ENCODE data around the gene FERMT1. TPM values are rescaled to one million over a fixed set of nuclear protein-coding genes. Genes with fewer than 3 reads are reported as not detected.

The FERMT1 gene
- total RNA-seq, 1 donor from 2014 or later, result 1.4 TPM

- TF ChIP-seq CTCF (IDR thresholded peaks at IDR 0.05), result no peak
- ATAC-seq, result no peak
- no peak for DNase-seq
- no peak overlapping the region for H3K27ac ChIP-seq
- no peaks in the 10 kb centered on the region for H3K4me1 ChIP-seq
- intact Hi-C loops (cut with DNase I), result no loop called here
- H3K36me3 ChIP-seq, result no peaks in the 10 kb centered on the region
- H3K27me3 ChIP-seq (ENCODE audit: low read depth), result peaks cover 6% of the 10 kb centered on the region
- peaks cover 2% of the 10 kb centered on the region for H3K9me3 ChIP-seq
- H3K4me3 ChIP-seq, result no peak overlapping the region
Measured at GRCh38 chr20:6140947-6141346, 18.1 kb upstream of the FERMT1 start.

- H3K27ac ChIP-seq, result no peak overlapping the region
- ATAC-seq (no peak), DNase-seq (no peak)
- H3K4me3 ChIP-seq, result no peak overlapping the region
- no peaks in the 10 kb centered on the region for H3K4me1 ChIP-seq
- peaks cover 6% of the 10 kb centered on the region for H3K27me3 ChIP-seq (ENCODE audit: low read depth)
- TF ChIP-seq CTCF (IDR thresholded peaks at IDR 0.05), result no peak
- H3K9me3 ChIP-seq, result no peaks in the 10 kb centered on the region
- intact Hi-C loops (cut with DNase I), result no loop called here
- no peaks in the 10 kb centered on the region for H3K36me3 ChIP-seq
Measured at GRCh38 chr20:6135347-6135746, 12.5 kb upstream of the FERMT1 start.

- ATAC-seq, result no peak
- no peak overlapping the region for H3K4me3 ChIP-seq
- no peak for TF ChIP-seq CTCF (IDR thresholded peaks at IDR 0.05)
- no peaks in the 10 kb centered on the region for H3K9me3 ChIP-seq
- DNase-seq, result no peak
- H3K27ac ChIP-seq, result no peak overlapping the region
- no peaks in the 10 kb centered on the region for H3K4me1 ChIP-seq
- no peaks in the 10 kb centered on the region for H3K36me3 ChIP-seq
- intact Hi-C loops (cut with DNase I), result no loop called here
- H3K27me3 ChIP-seq (ENCODE audit: low read depth), result peaks cover 6% of the 10 kb centered on the region
Measured at GRCh38 chr20:6134592-6134991, 11.8 kb upstream of the FERMT1 start.

DNA sequence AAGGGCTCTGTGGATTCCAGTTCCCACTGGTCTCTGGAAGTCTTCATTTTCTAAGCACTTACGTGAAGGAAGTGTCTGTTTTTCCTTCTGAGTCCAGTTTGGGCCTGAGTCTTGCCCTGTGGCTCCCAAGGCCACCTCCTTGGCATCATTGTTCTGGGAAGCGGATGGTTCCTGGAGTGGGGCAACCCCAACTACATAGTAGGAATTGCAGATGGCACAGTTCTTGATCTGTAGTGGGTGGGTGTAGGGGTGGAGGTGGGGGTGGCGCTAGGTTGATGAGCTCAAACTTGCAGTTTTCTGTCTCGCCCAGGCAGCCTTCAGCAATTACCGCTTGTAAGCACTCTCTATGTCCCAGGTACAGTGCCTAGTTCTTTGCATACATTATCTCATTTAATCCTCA lies 7.2 kb upstream of the FERMT1 start:
- no peak for TF ChIP-seq CTCF (IDR thresholded peaks at IDR 0.05)
- Histone ChIP-seq H3K27ac (no peak overlapping the region), H3K36me3 (no peaks in the 10 kb centered on the region), H3K4me1 (no peaks in the 10 kb centered on the region), H3K27me3 (ENCODE audit: low read depth) (no peaks in the 10 kb centered on the region), H3K4me3 (no peak overlapping the region), H3K9me3 (no peaks in the 10 kb centered on the region)
- ATAC-seq (no peak), DNase-seq (no peak)
- intact Hi-C loops (cut with DNase I), result no loop called here

DNA sequence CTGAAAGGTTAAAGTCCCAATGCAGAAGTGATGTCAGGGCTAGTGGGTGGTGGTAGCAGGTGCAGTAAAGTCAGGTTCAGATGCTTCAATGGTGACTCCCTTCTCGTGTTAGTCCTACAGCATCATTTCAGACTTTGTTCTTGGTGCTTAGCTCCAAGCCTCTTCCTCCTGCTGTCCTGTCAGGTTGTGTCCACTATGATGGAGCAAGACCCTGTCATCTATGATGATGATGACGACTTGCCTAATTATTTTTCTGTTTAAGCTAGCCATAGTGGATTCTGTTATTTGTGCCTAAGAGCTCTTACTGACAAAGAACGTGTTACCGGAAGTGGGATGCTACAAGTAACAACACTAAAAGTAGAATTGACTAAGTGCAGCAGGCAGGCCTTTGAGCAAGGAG lies 5.0 kb upstream of the FERMT1 start:
- DNase-seq, result no peak
- Histone ChIP-seq H3K4me3 (no peak overlapping the region), H3K36me3 (no peaks in the 10 kb centered on the region), H3K9me3 (no peaks in the 10 kb centered on the region), H3K27me3 (ENCODE audit: low read depth) (peaks cover 1% of the 10 kb centered on the region), H3K27ac (no peak overlapping the region), H3K4me1 (peaks cover 9% of the 10 kb centered on the region)
- no peak for TF ChIP-seq CTCF (IDR thresholded peaks at IDR 0.05)
- ATAC-seq, result no peak
- intact Hi-C loops (cut with DNase I), result no loop called here

- H3K4me1 ChIP-seq, result peaks cover 19% of the 10 kb centered on the region
- DNase-seq (no peak), ATAC-seq (no peak)
- no peak overlapping the region for H3K27ac ChIP-seq
- TF ChIP-seq CTCF (IDR thresholded peaks at IDR 0.05), result no peak
- no peaks in the 10 kb centered on the region for H3K9me3 ChIP-seq
- H3K27me3 ChIP-seq (ENCODE audit: low read depth), result peaks cover 8% of the 10 kb centered on the region
- intact Hi-C loops (cut with DNase I), result no loop called here
- H3K36me3 ChIP-seq, result no peaks in the 10 kb centered on the region
- no peak overlapping the region for H3K4me3 ChIP-seq
Measured at GRCh38 chr20:6126846-6127245, 4.0 kb upstream of the FERMT1 start.

Measured in lower lobe of right lung (tissue), 2 donors.